Liver (tissue), 3 donors: ENCODE measurements around the gene ARHGAP5.

Experiments used
- ATF3 ChIP-seq: IDR thresholded peaks from 2 replicates; pipeline ENCODE4 v1.6.1; 2016; ENCODE audit warnings: antibody characterized with exemption
- EGR1 ChIP-seq, 2 donors: IDR thresholded peaks; 2 replicates each; pipeline ENCODE4 v1.6.1; 2016 to 2018; ENCODE audit warnings: antibody characterized with exemption in 2 of 2, low read depth in 2 of 2
- FOXA1 ChIP-seq: IDR thresholded peaks from 2 replicates; pipeline ENCODE4 v1.6.1; 2016; ENCODE audit warnings: antibody characterized with exemption
- GABPA ChIP-seq, 2 donors: IDR thresholded peaks in 1 of 2; conservative IDR thresholded peaks in 1 of 2; 2 replicates each; pipeline ENCODE4 v1.6.1; 2016; ENCODE audit warnings: antibody characterized with exemption in 2 of 2, mild to moderate bottlenecking in 1 of 2, moderate library complexity in 1 of 2
- JUND ChIP-seq, 2 donors: IDR thresholded peaks; 2 replicates each; pipeline ENCODE4 v1.6.1; 2016; ENCODE audit warnings: antibody characterized with exemption in 2 of 2
- RAD21 ChIP-seq, 2 donors: IDR thresholded peaks; 2 replicates each; pipeline ENCODE4 v1.6.1; 2016; ENCODE audit warnings: antibody characterized with exemption in 2 of 2, mild to moderate bottlenecking in 2 of 2
- REST ChIP-seq: IDR thresholded peaks from 2 replicates; pipeline ENCODE4 v1.6.1; 2016; ENCODE audit warnings: antibody characterized with exemption, mild to moderate bottlenecking
- YY1 ChIP-seq: IDR thresholded peaks from 2 replicates; pipeline ENCODE4 v1.6.1; 2016; ENCODE audit warnings: antibody characterized with exemption, mild to moderate bottlenecking
- TF ChIP-seq, protein P1 (sequence below): fragments of 150-350 bp; IDR thresholded peaks from 2 replicates; pipeline ENCODE4 v1.5.1; 2017; ENCODE audit warnings: improper control_type of control experiment, low read depth, low read length; ENCODE audit not compliant: missing input control
- TF ChIP-seq, protein P2 (sequence below): IDR thresholded peaks from 2 replicates; pipeline ENCODE4 v1.6.1; 2016; ENCODE audit warnings: antibody characterized with exemption
- donor health status: healthy.
- donor health status: healthy.

DNA sequence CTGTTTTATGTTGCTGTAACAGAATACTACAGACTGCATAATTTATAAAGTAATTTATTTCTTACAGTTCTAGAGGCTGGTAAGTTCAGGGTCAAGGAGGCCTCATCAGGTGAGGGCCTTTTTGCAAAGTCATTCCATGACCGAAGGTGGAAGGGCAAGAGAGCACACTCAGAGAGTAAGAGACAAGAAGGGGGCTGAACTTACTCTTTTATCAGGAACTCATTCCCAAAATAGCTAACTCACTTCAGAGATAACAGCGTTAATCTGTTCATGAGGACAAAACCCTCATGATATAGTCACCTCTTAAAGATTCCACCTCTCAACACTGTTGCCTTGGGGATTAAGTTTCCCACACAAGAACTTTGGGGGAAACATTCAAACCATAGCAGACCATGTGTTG, 73.3 kb downstream of the ARHGAP5 start:
- TF ChIP-seq, protein P1, sequence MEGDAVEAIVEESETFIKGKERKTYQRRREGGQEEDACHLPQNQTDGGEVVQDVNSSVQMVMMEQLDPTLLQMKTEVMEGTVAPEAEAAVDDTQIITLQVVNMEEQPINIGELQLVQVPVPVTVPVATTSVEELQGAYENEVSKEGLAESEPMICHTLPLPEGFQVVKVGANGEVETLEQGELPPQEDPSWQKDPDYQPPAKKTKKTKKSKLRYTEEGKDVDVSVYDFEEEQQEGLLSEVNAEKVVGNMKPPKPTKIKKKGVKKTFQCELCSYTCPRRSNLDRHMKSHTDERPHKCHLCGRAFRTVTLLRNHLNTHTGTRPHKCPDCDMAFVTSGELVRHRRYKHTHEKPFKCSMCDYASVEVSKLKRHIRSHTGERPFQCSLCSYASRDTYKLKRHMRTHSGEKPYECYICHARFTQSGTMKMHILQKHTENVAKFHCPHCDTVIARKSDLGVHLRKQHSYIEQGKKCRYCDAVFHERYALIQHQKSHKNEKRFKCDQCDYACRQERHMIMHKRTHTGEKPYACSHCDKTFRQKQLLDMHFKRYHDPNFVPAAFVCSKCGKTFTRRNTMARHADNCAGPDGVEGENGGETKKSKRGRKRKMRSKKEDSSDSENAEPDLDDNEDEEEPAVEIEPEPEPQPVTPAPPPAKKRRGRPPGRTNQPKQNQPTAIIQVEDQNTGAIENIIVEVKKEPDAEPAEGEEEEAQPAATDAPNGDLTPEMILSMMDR = no peak
- TF ChIP-seq FOXA1 = no peak
- no peak for TF ChIP-seq RAD21 (IDR thresholded peaks at IDR 0.05)
- no peak for TF ChIP-seq GABPA (IDR thresholded peaks at IDR 0.05 in 1 of 2, conservative IDR thresholded peaks at IDR 0.05 in 1 of 2)
- no peak for TF ChIP-seq JUND (IDR thresholded peaks at IDR 0.05)
- TF ChIP-seq YY1 = no peak
- TF ChIP-seq REST = no peak
- no peak for TF ChIP-seq ATF3
- TF ChIP-seq, protein P2, sequence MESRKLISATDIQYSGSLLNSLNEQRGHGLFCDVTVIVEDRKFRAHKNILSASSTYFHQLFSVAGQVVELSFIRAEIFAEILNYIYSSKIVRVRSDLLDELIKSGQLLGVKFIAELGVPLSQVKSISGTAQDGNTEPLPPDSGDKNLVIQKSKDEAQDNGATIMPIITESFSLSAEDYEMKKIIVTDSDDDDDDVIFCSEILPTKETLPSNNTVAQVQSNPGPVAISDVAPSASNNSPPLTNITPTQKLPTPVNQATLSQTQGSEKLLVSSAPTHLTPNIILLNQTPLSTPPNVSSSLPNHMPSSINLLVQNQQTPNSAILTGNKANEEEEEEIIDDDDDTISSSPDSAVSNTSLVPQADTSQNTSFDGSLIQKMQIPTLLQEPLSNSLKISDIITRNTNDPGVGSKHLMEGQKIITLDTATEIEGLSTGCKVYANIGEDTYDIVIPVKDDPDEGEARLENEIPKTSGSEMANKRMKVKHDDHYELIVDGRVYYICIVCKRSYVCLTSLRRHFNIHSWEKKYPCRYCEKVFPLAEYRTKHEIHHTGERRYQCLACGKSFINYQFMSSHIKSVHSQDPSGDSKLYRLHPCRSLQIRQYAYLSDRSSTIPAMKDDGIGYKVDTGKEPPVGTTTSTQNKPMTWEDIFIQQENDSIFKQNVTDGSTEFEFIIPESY = no peak
- TF ChIP-seq EGR1 (IDR thresholded peaks at IDR 0.05; ENCODE audit: low read depth in 2 of 2) = no peak
